Muscle layer of colon (tissue), 2 donors: Measurements from ENCODE around the gene C1S.
A peak's percentile ranks its signal among the peaks of the same experiment; 100 is the strongest.
"Not testable (repeated sequence)": the region's sequence is repeated elsewhere in the genome, so short reads cannot be mapped to it uniquely, and the experiment has no call there.

ENCODE experiments used
- H3K27ac ChIP-seq: one replicate; pipeline ENCODE4 v1.7.0; 2013; ENCODE audit warnings: low read depth, mild to moderate bottlenecking, low read length, moderate library complexity
- H3K27me3 ChIP-seq, 2 donors: one replicate each; pipeline ENCODE4 v1.7.0; 2013; ENCODE audit warnings: low read length in 2 of 2, mild to moderate bottlenecking in 2 of 2; ENCODE audit not compliant: insufficient read depth in 2 of 2, control insufficient read depth in 1 of 2
- H3K36me3 ChIP-seq: one replicate; pipeline ENCODE4 v1.7.0; 2013; ENCODE audit warnings: mild to moderate bottlenecking, low read length; ENCODE audit not compliant: insufficient read depth
- H3K4me1 ChIP-seq: one replicate; pipeline ENCODE4 v1.7.0; 2013; ENCODE audit warnings: mild to moderate bottlenecking, low read length; ENCODE audit not compliant: insufficient read depth
- H3K4me3 ChIP-seq, 2 donors: one replicate each; pipeline ENCODE4 v1.7.0; 2013; ENCODE audit warnings: low read length in 2 of 2, low read depth in 1 of 2, mild to moderate bottlenecking in 1 of 2, moderate library complexity in 1 of 2
- H3K9ac ChIP-seq: one replicate; pipeline ENCODE4 v1.7.0; 2013; ENCODE audit warnings: low read length
- H3K9me3 ChIP-seq: one replicate; pipeline ENCODE4 v1.7.0; 2013; ENCODE audit warnings: mild to moderate bottlenecking, low read length
- donor health status: abdominal sarcoma.
- donor health status: Adenocarcinoma of cecum.

Gene C1S

GRCh38 chr12:7096006-7096932, 35.8 kb downstream of the C1S start:
- no peak overlapping the region for H3K9ac ChIP-seq
- H3K27me3 ChIP-seq, result no peaks in the 10 kb centered on the region
- H3K4me3 ChIP-seq, result no peak overlapping the region
- H3K27ac ChIP-seq, result no peak overlapping the region
- H3K36me3 ChIP-seq, result peaks cover 6% of the 10 kb centered on the region
- peaks cover 11% of the 10 kb centered on the region for H3K4me1 ChIP-seq
- H3K9me3 ChIP-seq, result no peaks in the 10 kb centered on the region

- Histone ChIP-seq H3K9ac (no peak overlapping the region), H3K4me3 (no peak overlapping the region), H3K4me1 (peaks cover 6% of the 10 kb centered on the region), H3K27ac (no peak overlapping the region), H3K27me3 (no peaks in the 10 kb centered on the region), H3K9me3 (no peaks in the 10 kb centered on the region), H3K36me3 (peaks cover 6% of the 10 kb centered on the region)
Observed at GRCh38 chr12:7096979-7097378, 36.5 kb downstream of the C1S start.

GRCh38 chr12:7099290-7099996, 38.9 kb downstream of the C1S start:
- no peak overlapping the region for H3K4me3 ChIP-seq
- peaks cover 18% of the 10 kb centered on the region for H3K36me3 ChIP-seq
- no peaks in the 10 kb centered on the region for H3K4me1 ChIP-seq
- no peak overlapping the region for H3K9ac ChIP-seq
- no peaks in the 10 kb centered on the region for H3K27me3 ChIP-seq
- H3K9me3 ChIP-seq, result no peaks in the 10 kb centered on the region
- no peak overlapping the region for H3K27ac ChIP-seq

- Histone ChIP-seq H3K9me3 (no peaks in the 10 kb centered on the region), H3K9ac (no peak overlapping the region), H3K27ac (no peak overlapping the region), H3K36me3 (peaks cover 20% of the 10 kb centered on the region), H3K27me3 (no peaks in the 10 kb centered on the region), H3K4me1 (no peaks in the 10 kb centered on the region), H3K4me3 (no peak overlapping the region)
Observed at GRCh38 chr12:7100239-7100638, 39.7 kb downstream of the C1S start.

- H3K9me3 ChIP-seq, result no peaks in the 10 kb centered on the region
- H3K4me1 ChIP-seq, result no peaks in the 10 kb centered on the region
- H3K27ac ChIP-seq, result no peak overlapping the region
- H3K36me3 ChIP-seq, result peaks cover 20% of the 10 kb centered on the region
- H3K4me3 ChIP-seq, result no peak overlapping the region
- no peaks in the 10 kb centered on the region for H3K27me3 ChIP-seq
- H3K9ac ChIP-seq, result no peak overlapping the region
Observed at GRCh38 chr12:7101047-7101693, 40.7 kb downstream of the C1S start.

GRCh38 chr12:7101694-7102131, 41.2 kb downstream of the C1S start:
- H3K9me3 ChIP-seq, result no peaks in the 10 kb centered on the region
- no peaks in the 10 kb centered on the region for H3K27me3 ChIP-seq
- H3K4me3 ChIP-seq, result no peak overlapping the region
- peaks cover 20% of the 10 kb centered on the region for H3K36me3 ChIP-seq
- no peak overlapping the region for H3K9ac ChIP-seq
- H3K27ac ChIP-seq, result no peak overlapping the region
- no peaks in the 10 kb centered on the region for H3K4me1 ChIP-seq

- Histone ChIP-seq H3K9ac (no peak overlapping the region), H3K27ac (no peak overlapping the region), H3K9me3 (no peaks in the 10 kb centered on the region), H3K4me3 (no peak overlapping the region), H3K27me3 (no peaks in the 10 kb centered on the region), H3K36me3 (peaks cover 20% of the 10 kb centered on the region), H3K4me1 (peaks cover 2% of the 10 kb centered on the region)
Observed at GRCh38 chr12:7102582-7102981, 42.1 kb downstream of the C1S start.

GRCh38 chr12:7103837-7104584, 43.5 kb downstream of the C1S start:
- no peak overlapping the region for H3K9ac ChIP-seq
- no peak overlapping the region for H3K27ac ChIP-seq
- H3K4me3 ChIP-seq, result no peak overlapping the region
- H3K36me3 ChIP-seq, result peaks cover 20% of the 10 kb centered on the region
- peaks cover 5% of the 10 kb centered on the region for H3K4me1 ChIP-seq
- H3K9me3 ChIP-seq, result no peaks in the 10 kb centered on the region
- H3K27me3 ChIP-seq, result no peaks in the 10 kb centered on the region

- Histone ChIP-seq H3K9me3 (no peaks in the 10 kb centered on the region), H3K4me3 (no peak overlapping the region), H3K4me1 (peaks cover 10% of the 10 kb centered on the region), H3K27ac (no peak overlapping the region), H3K36me3 (peaks cover 13% of the 10 kb centered on the region), H3K27me3 (no peaks in the 10 kb centered on the region), H3K9ac (no peak overlapping the region)
Observed at GRCh38 chr12:7106082-7106481, 45.6 kb downstream of the C1S start.

- not testable (repeated sequence) for H3K9me3 ChIP-seq, H3K4me3 ChIP-seq, H3K9ac ChIP-seq, H3K27ac ChIP-seq, H3K27me3 ChIP-seq
- Histone ChIP-seq H3K4me1 (peaks cover 10% of the 10 kb centered on the region), H3K36me3 (peaks cover 13% of the 10 kb centered on the region)
Observed at GRCh38 chr12:7107181-7107580, 46.7 kb downstream of the C1S start.

- H3K36me3 ChIP-seq, result peaks cover 13% of the 10 kb centered on the region
- H3K27ac ChIP-seq, result peak overlapping the region; percentile 92
- H3K9ac ChIP-seq, result peak overlapping the region; percentile 84
- H3K9me3 ChIP-seq, result no peaks in the 10 kb centered on the region
- H3K4me3 ChIP-seq, result peak overlapping the region; percentile 58 to 88
- H3K4me1 ChIP-seq, result peaks cover 10% of the 10 kb centered on the region
- no peaks in the 10 kb centered on the region for H3K27me3 ChIP-seq
Observed at GRCh38 chr12:7107636-7108002, 47.1 kb downstream of the C1S start.
